ENCODE measurements around the gene JUNB.

JUNB gene

GRCh38 chr19:12774588-12775555 lies 16.4 kb upstream of the JUNB start, which contains the start of gene HOOK2:
Gene HOOK2 (minus strand): TSS chr19:12775552. CDS start chr19:12775449, 103 bp downstream.
- FAIRE-seq, result no peak

DNA sequence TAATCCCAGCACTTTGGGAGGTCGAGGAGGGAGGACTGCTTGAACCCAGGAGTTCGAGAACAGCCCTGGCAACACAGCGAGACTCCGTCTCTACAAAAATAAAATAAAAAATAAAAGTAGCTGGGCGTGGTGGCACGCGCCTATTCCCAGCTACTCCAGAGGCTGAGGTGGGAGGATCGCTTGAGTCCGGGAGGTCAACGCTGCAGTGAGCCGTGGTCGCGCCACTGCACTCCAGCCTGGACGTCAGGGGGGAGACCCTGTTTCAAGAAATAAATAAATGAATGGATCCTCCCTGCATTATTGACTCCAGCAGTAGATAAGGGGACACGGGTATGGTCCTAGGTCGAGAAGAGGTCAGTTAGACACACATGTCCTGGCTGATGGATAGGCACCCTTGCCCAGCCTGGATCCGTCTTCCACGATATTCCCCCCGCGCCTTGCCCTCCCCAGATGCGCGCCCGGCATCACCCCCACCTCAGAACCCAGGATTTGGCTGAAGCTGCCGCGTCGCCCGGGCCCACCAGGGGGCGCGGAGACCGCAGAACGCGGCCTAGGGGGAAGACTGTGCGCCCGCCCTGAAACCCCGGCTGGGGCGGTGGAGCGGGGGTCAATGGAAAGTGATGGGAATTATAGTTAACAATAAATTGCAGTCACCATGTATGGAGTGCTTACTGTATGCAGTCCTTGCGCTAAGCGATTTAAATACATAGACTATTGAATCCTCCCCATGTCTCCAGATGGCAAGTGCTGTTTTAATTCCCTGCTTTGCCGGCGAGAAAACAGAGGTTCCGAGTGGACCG lies 13.9 kb upstream of the JUNB start:
- no peak for FAIRE-seq

GRCh38 chr19:12778017-12778904 lies 13.0 kb upstream of the JUNB start:
- no peak for FAIRE-seq

- FAIRE-seq, result no peak
These were observed 12.5 kb upstream of the JUNB start for GRCh38 chr19:12778905-12779161.

- no peak for FAIRE-seq
These were observed 11.9 kb upstream of the JUNB start for GRCh38 chr19:12779162-12779993.

GRCh38 chr19:12782174-12782423 lies 9.2 kb upstream of the JUNB start:
- no peak for FAIRE-seq

DNA sequence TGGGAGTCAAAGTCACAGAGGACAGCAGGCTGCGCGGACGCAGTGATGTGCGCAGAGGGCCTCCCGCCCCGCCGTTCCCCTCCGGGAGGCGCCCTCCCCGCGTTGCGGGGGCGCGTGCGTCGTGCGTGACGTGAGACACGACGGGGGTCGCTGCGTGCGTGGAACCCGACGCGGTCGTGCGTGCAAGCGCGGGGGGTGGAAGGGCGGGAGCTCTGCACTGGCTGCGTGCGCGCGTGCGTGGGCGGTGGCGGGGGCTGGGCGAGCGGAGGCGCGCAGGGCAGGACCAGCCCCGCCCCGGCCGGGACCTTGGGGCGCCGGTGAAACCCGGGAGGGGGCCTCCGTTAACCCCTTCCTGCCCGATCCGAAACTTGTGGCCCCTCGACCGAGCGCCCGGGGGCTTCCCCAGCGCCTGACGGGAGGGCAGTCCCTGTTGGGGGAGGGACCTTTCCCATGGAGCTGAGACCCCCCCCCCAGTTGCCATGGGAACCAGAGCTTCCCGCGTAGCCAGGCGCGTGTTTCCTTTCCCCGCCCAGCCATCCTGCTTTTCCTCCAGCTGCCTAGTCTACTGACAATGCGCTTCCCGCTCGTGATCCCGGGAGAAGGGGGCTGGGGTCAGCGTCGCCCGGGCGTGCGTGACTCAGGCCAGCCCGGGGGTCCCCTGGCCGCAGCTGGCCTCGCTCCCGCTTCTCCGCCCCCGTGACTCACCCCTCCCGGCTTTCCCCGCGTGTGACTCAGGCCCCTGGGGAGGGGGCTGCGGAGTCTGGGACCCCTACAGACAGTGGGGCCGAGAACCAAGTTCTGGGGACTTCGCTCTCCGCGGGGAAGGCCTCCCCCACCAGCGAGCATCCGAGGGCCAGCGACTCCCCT lies 8.6 kb upstream of the JUNB start:
- FAIRE-seq, result no peak

GRCh38 chr19:12783291-12783848 lies 7.9 kb upstream of the JUNB start:
- no peak for FAIRE-seq

DNA sequence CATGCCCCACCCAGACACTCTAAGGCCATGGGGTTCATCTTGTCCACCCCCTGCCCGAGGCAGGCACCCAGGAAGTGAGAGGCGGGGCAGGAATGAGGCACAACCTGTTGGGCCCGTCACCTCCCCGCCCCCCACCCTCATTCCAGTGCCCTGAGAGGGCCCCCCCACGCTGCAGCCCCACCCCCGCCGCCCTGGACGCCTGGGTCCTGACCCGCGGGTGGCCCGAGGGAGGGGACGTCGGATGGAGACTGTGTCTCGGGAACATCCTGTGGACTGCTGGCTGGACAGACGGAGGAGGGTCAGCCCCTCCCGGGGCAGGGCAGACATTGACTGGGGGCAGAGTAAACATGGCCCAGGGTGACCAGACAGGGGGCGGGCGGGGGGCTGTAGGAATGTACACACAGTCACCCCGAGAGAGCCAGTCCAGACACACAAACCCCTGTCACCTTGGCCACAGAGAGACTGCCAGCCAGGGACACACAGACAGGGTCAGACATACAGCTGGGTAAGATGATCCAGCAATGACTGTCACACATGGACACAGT lies 7.4 kb upstream of the JUNB start:
- no peak for FAIRE-seq

- FAIRE-seq, result no peak
These were observed 6.9 kb upstream of the JUNB start for GRCh38 chr19:12784394-12784870.

GRCh38 chr19:12784871-12785430 lies 6.3 kb upstream of the JUNB start:
- FAIRE-seq, result no peak

- FAIRE-seq, result no peak
These were observed 5.8 kb upstream of the JUNB start for GRCh38 chr19:12785431-12786031.

DNA sequence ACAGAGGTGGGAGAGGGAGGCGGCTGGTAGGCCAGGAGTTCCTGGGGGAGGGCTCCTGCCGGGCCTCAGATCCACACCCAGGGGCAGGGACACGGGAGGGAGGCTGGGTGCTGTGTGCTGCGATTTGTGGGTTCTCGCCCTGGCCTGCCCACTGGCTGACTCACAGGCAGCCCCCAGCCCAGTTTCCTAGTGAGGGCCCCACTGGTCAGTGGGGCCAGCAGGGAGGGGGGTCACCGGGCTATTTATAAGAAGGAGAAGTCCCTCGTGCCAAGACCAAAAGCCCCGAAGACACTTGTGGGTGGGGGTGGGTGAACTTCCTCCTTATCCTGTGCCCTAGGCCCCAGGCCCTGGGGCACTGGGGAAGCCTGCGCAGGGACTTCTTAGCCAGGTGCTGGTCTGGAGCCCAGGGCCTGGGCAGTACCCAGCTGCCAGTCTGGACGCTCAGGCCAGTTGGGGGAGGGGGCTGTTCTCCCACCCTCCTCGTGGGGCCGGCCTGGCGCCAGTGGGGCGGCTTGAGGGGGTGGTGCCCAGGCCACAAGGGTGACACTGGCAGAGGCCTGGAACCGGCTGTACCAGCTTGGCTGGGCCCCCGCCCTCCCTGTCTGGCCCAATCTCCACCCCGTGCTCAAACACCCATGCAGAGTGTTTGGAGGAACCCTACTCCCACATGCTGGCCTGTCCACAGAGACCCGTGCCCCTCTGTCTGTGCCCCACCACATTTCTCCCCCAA lies 5.0 kb upstream of the JUNB start:
- FAIRE-seq, result no peak

DNA sequence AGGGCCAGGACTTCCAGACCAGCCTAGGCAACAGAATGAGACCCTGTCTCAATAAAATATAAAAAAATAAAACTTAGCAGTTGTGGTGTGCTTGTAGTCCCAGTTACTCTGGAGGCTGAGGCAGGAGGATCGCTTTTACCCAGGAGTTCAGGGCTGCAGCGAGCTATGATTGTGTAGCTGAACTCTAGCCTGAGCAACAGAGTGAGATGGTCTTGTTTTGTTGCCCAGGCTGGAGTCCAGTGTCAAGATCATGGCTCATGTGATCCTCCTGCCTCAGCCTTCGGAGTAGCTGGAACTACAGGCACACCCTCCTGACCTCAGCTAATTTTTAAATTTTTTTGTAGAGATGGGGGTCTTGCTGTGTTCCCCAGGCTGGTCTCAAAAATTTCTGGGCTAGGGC lies 4.3 kb upstream of the JUNB start:
- no peak for FAIRE-seq

GRCh38 chr19:12787458-12787857 lies 3.8 kb upstream of the JUNB start:
- FAIRE-seq, result no peak

GRCh38 chr19:12788042-12788681 lies 3.1 kb upstream of the JUNB start:
- no peak for FAIRE-seq

DNA sequence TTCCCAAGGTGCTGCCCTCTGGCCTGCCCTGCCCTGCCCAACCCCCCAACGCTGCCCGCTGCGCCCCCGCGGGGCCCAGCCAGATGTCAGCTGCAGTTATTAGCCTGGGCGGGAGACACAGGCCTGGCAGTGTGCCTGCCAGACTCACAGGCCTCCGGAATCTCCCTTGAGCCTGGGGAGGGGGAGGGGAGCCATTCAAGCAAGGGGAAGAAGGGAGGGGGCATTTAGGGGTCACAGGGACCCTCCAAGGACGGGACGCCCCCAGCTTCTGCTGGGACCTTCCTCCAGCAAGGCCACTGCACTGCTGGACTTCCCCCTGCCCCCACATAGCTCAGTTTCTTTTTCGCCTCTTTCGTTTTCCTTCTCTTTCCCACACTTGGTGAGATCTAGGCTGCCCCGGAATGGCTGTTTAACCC lies 2.6 kb upstream of the JUNB start:
- no peak for FAIRE-seq

Data from colon (tissue), 2 donors.